GM23338 (cell line): Measurements from ENCODE around the gene CTNNA3. TPM values are rescaled to one million over a fixed set of nuclear protein-coding genes. Genes with fewer than 3 reads are reported as not detected.

Experiments
- ATAC-seq: fragments of 200-7000 bp; cut with Tn5 transposase; 3 replicates; pipeline ENCODE4 v1.9.1; 2020
- DNase-seq: peaks from one replicate; pipeline ENCODE4 v3.0.0-alpha.2; 2015; ENCODE audit warnings: low spot score
- H2AFZ ChIP-seq: fragments of 200-600 bp; sonication (generic); 2 replicates; pipeline ENCODE4 v1.8.0; 2016; ENCODE audit warnings: antibody characterized with exemption, mild to moderate bottlenecking, moderate library complexity
- H3F3A ChIP-seq: fragments of 200-600 bp; sonication (generic); replicated peaks from 2 replicates; pipeline ENCODE4 v1.8.0; 2017; ENCODE audit warnings: antibody characterized with exemption, mixed run types, low read depth
- H3K27ac ChIP-seq: fragments of 200-600 bp; sonication (generic); 2 replicates; pipeline ENCODE4 v1.6.1; 2016; ENCODE audit warnings: low read depth
- H3K27me3 ChIP-seq: fragments of 200-600 bp; sonication (generic); 2 replicates; pipeline ENCODE4 v1.8.0; 2016; ENCODE audit warnings: mild to moderate bottlenecking, mixed run types, moderate library complexity; ENCODE audit not compliant: insufficient read depth
- H3K36me3 ChIP-seq: fragments of 200-600 bp; sonication (generic); 2 replicates; pipeline ENCODE4 v1.8.0; 2016; ENCODE audit warnings: mild to moderate bottlenecking; ENCODE audit not compliant: insufficient read depth
- H3K4me1 ChIP-seq: fragments of 200-600 bp; sonication (generic); 2 replicates; pipeline ENCODE4 v1.8.0; 2016; ENCODE audit warnings: mild to moderate bottlenecking, moderate library complexity; ENCODE audit not compliant: insufficient read depth
- H3K4me2 ChIP-seq: fragments of 200-600 bp; sonication (generic); 2 replicates; pipeline ENCODE4 v1.7.1; 2017; ENCODE audit warnings: mixed run types
- H3K4me3 ChIP-seq: fragments of 200-600 bp; sonication (generic); 2 replicates; pipeline ENCODE4 v1.6.1; 2016; ENCODE audit warnings: mixed run types
- H3K79me2 ChIP-seq: fragments of 200-600 bp; sonication (generic); replicated peaks from 2 replicates; pipeline ENCODE4 v1.8.0; 2017; ENCODE audit warnings: mild to moderate bottlenecking; ENCODE audit not compliant: insufficient read depth
- H3K9me2 ChIP-seq: fragments of 200-600 bp; sonication (generic); 2 replicates; pipeline ENCODE4 v1.8.0; 2017; ENCODE audit not compliant: insufficient read depth
- H4K20me1 ChIP-seq: fragments of 200-600 bp; sonication (generic); replicated peaks from 2 replicates; pipeline ENCODE4 v1.8.0; 2017; ENCODE audit warnings: mild to moderate bottlenecking; ENCODE audit not compliant: insufficient read depth
- H3K27ac Mint-ChIP-seq: 2 replicates; pipeline ENCODE4 v1.8.0; 2020; ENCODE audit warnings: inconsistent platforms, mild to moderate bottlenecking, moderate library complexity, mixed read lengths
- H3K27me3 Mint-ChIP-seq: 3 replicates; pipeline ENCODE4 v1.8.0; 2022; ENCODE audit warnings: low read depth, mild to moderate bottlenecking, moderate library complexity, mixed read lengths, inconsistent platforms; ENCODE audit not compliant: insufficient read depth, poor library complexity
- H3K36me3 Mint-ChIP-seq: 3 replicates; pipeline ENCODE4 v1.8.0; 2021; ENCODE audit warnings: low read depth, mild to moderate bottlenecking, inconsistent platforms, moderate library complexity, mixed read lengths
- H3K4me1 Mint-ChIP-seq: 3 replicates; pipeline ENCODE4 v1.8.0; 2020; ENCODE audit warnings: mild to moderate bottlenecking, inconsistent platforms, mixed read lengths
- H3K4me3 Mint-ChIP-seq: 3 replicates; pipeline ENCODE4 v1.8.0; 2021; ENCODE audit warnings: moderate library complexity, mild to moderate bottlenecking, inconsistent platforms, mixed read lengths
- H3K9me3 Mint-ChIP-seq: 3 replicates; pipeline ENCODE4 v1.8.0; 2020; ENCODE audit warnings: moderate library complexity, mild to moderate bottlenecking, inconsistent platforms, mixed read lengths
- CREB1 ChIP-seq: fragments of 250-450 bp; sonication (Bioruptor Pico); IDR thresholded peaks from 2 replicates; pipeline ENCODE4 v1.5.0; 2020; ENCODE audit warnings: low read depth, mild to moderate bottlenecking, moderate library complexity
- EZH2 ChIP-seq: fragments of 200-600 bp; sonication (generic); IDR thresholded peaks from one replicate; pipeline ENCODE4 v1.8.0; 2017; ENCODE audit warnings: antibody characterized with exemption, mild to moderate bottlenecking, low read depth; ENCODE audit not compliant: unreplicated experiment
- NANOG ChIP-seq: IDR thresholded peaks from 2 replicates; pipeline ENCODE4 v1.6.1; 2016; ENCODE audit warnings: antibody characterized with exemption, borderline replicate concordance
- POLR2AphosphoS5 ChIP-seq: IDR thresholded peaks from 2 replicates; pipeline ENCODE4 v1.6.1; 2016; ENCODE audit warnings: antibody characterized with exemption, low read depth
- STAT1 ChIP-seq: IDR thresholded peaks from one replicate; pipeline ENCODE4 v1.6.1; 2016; ENCODE audit warnings: antibody characterized with exemption; ENCODE audit not compliant: unreplicated experiment
- ZNF114 ChIP-seq: fragments of 250-450 bp; sonication (Bioruptor Pico); IDR thresholded peaks from 2 replicates; pipeline ENCODE4 v1.5.0; 2020; ENCODE audit warnings: mild to moderate bottlenecking, moderate library complexity
- ZNF331 ChIP-seq: fragments of 250-450 bp; sonication (Bioruptor Pico); IDR thresholded peaks from 2 replicates; pipeline ENCODE4 v1.5.0; 2020; ENCODE audit warnings: low read depth, mild to moderate bottlenecking, moderate library complexity
- polyA plus RNA-seq: library from polyadenylated mRNA; unstranded; fragments of >200 nt; fragmentation: Nextera tagmentation; extraction: Ambion mirVana; gene quantifications from 2 replicates; pipeline ENCODE4 v1.2.1, GENCODE V29; 2016
- total RNA-seq: library from RNA; depleted of rRNA; stranded (reverse); fragments of >200 nt; shearing (Covaris generic); gene quantifications from 2 replicates; pipeline ENCODE4 v1.2.3, GENCODE V29; 2014
- TF ChIP-seq, protein P1 (sequence below): IDR thresholded peaks from 2 replicates; pipeline ENCODE4 v1.6.1; 2016; ENCODE audit warnings: antibody characterized with exemption
- TF ChIP-seq, protein P2 (sequence below): IDR thresholded peaks from one replicate; pipeline ENCODE4 v1.6.1; 2018; ENCODE audit warnings: antibody characterized with exemption; ENCODE audit not compliant: unreplicated experiment
- TF ChIP-seq, protein P3 (sequence below), 2 experiments: fragments of 200-600 bp in 1 of 2; sonication (generic) in 1 of 2; conservative IDR thresholded peaks; 2 replicates each; pipeline versions ENCODE4 v1.5.1 to v1.6.1; 2016 to 2017; ENCODE audit warnings: antibody characterized with exemption in 2 of 2, low read depth in 2 of 2, mild to moderate bottlenecking in 2 of 2, moderate library complexity in 1 of 2
- TF ChIP-seq, protein P4 (sequence below): fragments of 250-450 bp; sonication (Bioruptor Pico); IDR thresholded peaks from 2 replicates; pipeline ENCODE4 v1.5.0; 2020; ENCODE audit warnings: mild to moderate bottlenecking, moderate library complexity

Gene CTNNA3
- total and polyA plus RNA-seq, 2 experiments from 2014 or later, result 0.71 to 3.3 TPM

GRCh38 chr10:66283064-66283463 lies 1412.9 kb downstream of the CTNNA3 start:
- no peaks in the 10 kb centered on the region for H3K9me2 ChIP-seq
- Mint-ChIP-seq H3K27ac (no peak overlapping the region), H3K36me3 (no peaks in the 10 kb centered on the region), H3K4me3 (no peak overlapping the region), H3K27me3 (no peaks in the 10 kb centered on the region), H3K9me3 (no peaks in the 10 kb centered on the region), H3K4me1 (peaks cover 11% of the 10 kb centered on the region)
- no peaks in the 10 kb centered on the region for H3K79me2 ChIP-seq
- H3K4me1 ChIP-seq, result no peaks in the 10 kb centered on the region
- no peaks in the 10 kb centered on the region for H3K27me3 ChIP-seq
- no peaks in the 10 kb centered on the region for H3K36me3 ChIP-seq
- H3K27ac ChIP-seq, result no peak overlapping the region
- ATAC-seq, result no peak
- no peak overlapping the region for H3K4me2 ChIP-seq
- H3F3A ChIP-seq, result no peaks in the 10 kb centered on the region
- no peak for DNase-seq
- no peak overlapping the region for H3K4me3 ChIP-seq
- no peak overlapping the region for H2AFZ ChIP-seq
- TF ChIP-seq, protein P1, sequence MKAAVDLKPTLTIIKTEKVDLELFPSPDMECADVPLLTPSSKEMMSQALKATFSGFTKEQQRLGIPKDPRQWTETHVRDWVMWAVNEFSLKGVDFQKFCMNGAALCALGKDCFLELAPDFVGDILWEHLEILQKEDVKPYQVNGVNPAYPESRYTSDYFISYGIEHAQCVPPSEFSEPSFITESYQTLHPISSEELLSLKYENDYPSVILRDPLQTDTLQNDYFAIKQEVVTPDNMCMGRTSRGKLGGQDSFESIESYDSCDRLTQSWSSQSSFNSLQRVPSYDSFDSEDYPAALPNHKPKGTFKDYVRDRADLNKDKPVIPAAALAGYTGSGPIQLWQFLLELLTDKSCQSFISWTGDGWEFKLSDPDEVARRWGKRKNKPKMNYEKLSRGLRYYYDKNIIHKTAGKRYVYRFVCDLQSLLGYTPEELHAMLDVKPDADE, result no peak
- no peak for TF ChIP-seq NANOG
- no peak for TF ChIP-seq ZNF331 (CRISPR knock-in tag)
- TF ChIP-seq, protein P2, sequence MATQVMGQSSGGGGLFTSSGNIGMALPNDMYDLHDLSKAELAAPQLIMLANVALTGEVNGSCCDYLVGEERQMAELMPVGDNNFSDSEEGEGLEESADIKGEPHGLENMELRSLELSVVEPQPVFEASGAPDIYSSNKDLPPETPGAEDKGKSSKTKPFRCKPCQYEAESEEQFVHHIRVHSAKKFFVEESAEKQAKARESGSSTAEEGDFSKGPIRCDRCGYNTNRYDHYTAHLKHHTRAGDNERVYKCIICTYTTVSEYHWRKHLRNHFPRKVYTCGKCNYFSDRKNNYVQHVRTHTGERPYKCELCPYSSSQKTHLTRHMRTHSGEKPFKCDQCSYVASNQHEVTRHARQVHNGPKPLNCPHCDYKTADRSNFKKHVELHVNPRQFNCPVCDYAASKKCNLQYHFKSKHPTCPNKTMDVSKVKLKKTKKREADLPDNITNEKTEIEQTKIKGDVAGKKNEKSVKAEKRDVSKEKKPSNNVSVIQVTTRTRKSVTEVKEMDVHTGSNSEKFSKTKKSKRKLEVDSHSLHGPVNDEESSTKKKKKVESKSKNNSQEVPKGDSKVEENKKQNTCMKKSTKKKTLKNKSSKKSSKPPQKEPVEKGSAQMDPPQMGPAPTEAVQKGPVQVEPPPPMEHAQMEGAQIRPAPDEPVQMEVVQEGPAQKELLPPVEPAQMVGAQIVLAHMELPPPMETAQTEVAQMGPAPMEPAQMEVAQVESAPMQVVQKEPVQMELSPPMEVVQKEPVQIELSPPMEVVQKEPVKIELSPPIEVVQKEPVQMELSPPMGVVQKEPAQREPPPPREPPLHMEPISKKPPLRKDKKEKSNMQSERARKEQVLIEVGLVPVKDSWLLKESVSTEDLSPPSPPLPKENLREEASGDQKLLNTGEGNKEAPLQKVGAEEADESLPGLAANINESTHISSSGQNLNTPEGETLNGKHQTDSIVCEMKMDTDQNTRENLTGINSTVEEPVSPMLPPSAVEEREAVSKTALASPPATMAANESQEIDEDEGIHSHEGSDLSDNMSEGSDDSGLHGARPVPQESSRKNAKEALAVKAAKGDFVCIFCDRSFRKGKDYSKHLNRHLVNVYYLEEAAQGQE, result no peak
- no peak for TF ChIP-seq POLR2AphosphoS5
- TF ChIP-seq ZNF114 (CRISPR knock-in tag), result no peak
- TF ChIP-seq, protein P3, sequence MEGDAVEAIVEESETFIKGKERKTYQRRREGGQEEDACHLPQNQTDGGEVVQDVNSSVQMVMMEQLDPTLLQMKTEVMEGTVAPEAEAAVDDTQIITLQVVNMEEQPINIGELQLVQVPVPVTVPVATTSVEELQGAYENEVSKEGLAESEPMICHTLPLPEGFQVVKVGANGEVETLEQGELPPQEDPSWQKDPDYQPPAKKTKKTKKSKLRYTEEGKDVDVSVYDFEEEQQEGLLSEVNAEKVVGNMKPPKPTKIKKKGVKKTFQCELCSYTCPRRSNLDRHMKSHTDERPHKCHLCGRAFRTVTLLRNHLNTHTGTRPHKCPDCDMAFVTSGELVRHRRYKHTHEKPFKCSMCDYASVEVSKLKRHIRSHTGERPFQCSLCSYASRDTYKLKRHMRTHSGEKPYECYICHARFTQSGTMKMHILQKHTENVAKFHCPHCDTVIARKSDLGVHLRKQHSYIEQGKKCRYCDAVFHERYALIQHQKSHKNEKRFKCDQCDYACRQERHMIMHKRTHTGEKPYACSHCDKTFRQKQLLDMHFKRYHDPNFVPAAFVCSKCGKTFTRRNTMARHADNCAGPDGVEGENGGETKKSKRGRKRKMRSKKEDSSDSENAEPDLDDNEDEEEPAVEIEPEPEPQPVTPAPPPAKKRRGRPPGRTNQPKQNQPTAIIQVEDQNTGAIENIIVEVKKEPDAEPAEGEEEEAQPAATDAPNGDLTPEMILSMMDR (conservative IDR thresholded peaks at IDR 0.05; ENCODE audit: low read depth in 2 of 2), result no peak
- no peak for TF ChIP-seq EZH2
- TF ChIP-seq CREB1 (CRISPR knock-in tag), result no peak
- no peak for TF ChIP-seq STAT1
- TF ChIP-seq, protein P4, sequence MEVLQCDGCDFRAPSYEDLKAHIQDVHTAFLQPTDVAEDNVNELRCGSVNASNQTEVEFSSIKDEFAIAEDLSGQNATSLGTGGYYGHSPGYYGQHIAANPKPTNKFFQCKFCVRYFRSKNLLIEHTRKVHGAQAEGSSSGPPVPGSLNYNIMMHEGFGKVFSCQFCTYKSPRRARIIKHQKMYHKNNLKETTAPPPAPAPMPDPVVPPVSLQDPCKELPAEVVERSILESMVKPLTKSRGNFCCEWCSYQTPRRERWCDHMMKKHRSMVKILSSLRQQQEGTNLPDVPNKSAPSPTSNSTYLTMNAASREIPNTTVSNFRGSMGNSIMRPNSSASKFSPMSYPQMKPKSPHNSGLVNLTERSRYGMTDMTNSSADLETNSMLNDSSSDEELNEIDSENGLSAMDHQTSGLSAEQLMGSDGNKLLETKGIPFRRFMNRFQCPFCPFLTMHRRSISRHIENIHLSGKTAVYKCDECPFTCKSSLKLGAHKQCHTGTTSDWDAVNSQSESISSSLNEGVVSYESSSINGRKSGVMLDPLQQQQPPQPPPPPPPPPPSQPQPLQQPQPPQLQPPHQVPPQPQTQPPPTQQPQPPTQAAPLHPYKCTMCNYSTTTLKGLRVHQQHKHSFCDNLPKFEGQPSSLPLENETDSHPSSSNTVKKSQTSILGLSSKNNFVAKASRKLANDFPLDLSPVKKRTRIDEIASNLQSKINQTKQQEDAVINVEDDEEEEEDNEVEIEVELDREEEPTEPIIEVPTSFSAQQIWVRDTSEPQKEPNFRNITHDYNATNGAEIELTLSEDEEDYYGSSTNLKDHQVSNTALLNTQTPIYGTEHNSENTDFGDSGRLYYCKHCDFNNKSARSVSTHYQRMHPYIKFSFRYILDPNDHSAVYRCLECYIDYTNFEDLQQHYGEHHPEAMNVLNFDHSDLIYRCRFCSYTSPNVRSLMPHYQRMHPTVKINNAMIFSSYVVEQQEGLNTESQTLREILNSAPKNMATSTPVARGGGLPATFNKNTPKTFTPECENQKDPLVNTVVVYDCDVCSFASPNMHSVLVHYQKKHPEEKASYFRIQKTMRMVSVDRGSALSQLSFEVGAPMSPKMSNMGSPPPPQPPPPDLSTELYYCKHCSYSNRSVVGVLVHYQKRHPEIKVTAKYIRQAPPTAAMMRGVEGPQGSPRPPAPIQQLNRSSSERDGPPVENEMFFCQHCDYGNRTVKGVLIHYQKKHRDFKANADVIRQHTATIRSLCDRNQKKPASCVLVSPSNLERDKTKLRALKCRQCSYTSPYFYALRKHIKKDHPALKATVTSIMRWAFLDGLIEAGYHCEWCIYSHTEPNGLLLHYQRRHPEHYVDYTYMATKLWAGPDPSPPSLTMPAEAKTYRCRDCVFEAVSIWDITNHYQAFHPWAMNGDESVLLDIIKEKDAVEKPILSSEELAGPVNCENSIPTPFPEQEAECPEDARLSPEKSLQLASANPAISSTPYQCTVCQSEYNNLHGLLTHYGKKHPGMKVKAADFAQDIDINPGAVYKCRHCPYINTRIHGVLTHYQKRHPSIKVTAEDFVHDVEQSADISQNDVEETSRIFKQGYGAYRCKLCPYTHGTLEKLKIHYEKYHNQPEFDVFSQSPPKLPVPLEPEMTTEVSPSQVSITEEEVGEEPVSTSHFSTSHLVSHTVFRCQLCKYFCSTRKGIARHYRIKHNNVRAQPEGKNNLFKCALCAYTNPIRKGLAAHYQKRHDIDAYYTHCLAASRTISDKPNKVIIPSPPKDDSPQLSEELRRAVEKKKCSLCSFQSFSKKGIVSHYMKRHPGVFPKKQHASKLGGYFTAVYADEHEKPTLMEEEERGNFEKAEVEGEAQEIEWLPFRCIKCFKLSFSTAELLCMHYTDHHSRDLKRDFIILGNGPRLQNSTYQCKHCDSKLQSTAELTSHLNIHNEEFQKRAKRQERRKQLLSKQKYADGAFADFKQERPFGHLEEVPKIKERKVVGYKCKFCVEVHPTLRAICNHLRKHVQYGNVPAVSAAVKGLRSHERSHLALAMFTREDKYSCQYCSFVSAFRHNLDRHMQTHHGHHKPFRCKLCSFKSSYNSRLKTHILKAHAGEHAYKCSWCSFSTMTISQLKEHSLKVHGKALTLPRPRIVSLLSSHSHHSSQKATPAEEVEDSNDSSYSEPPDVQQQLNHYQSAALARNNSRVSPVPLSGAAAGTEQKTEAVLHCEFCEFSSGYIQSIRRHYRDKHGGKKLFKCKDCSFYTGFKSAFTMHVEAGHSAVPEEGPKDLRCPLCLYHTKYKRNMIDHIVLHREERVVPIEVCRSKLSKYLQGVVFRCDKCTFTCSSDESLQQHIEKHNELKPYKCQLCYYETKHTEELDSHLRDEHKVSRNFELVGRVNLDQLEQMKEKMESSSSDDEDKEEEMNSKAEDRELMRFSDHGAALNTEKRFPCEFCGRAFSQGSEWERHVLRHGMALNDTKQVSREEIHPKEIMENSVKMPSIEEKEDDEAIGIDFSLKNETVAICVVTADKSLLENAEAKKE (CRISPR knock-in tag), result no peak
- no peaks in the 10 kb centered on the region for H4K20me1 ChIP-seq
